Spleen (tissue), 11 donors: ENCODE data around the gene ERICH3. TPM values are rescaled to one million over a fixed set of nuclear protein-coding genes. Genes with fewer than 3 reads are reported as not detected.

Experiments used
- DNase-seq: peaks from one replicate; pipeline ENCODE4 v3.0.0-alpha.2; 2020
- H3K27ac ChIP-seq, 8 donors: fragments of 200-600 bp; sonication (generic) in 7 of 8; 1 replicate in 4 of 8; 2 replicates in 4 of 8; pipeline versions ENCODE4 v1.5.0 to v1.8.0; 2016 to 2021; ENCODE audit warnings: inconsistent platforms in 4 of 8, mild to moderate bottlenecking in 4 of 8, moderate library complexity in 1 of 8
- H3K27me3 ChIP-seq, 7 donors: fragments of 200-600 bp; sonication (generic) in 6 of 7; replicated peaks in 1 of 7; 1 replicate in 4 of 7; 2 replicates in 3 of 7; pipeline versions ENCODE4 v1.5.0 to v1.8.0; 2016 to 2021; ENCODE audit warnings: inconsistent platforms in 3 of 7, mild to moderate bottlenecking in 1 of 7
- H3K36me3 ChIP-seq, 6 donors: fragments of 200-600 bp; sonication (generic) in 5 of 6; 1 replicate in 4 of 6; 2 replicates in 2 of 6; pipeline versions ENCODE4 v1.5.0 to v1.8.0; 2016 to 2021; ENCODE audit warnings: inconsistent platforms in 2 of 6
- H3K4me1 ChIP-seq, 6 donors: fragments of 200-600 bp; sonication (generic) in 5 of 6; 1 replicate in 3 of 6; 2 replicates in 3 of 6; pipeline versions ENCODE4 v1.5.0 to v1.8.0; 2016 to 2021; ENCODE audit warnings: inconsistent platforms in 3 of 6
- H3K4me3 ChIP-seq, 8 donors: fragments of 200-600 bp; sonication (generic) in 7 of 8; 1 replicate in 4 of 8; 2 replicates in 4 of 8; pipeline versions ENCODE4 v1.5.0 to v1.8.0; 2016 to 2021; ENCODE audit warnings: inconsistent platforms in 4 of 8, mild to moderate bottlenecking in 4 of 8, moderate library complexity in 2 of 8
- H3K9me3 ChIP-seq, 8 donors: fragments of 200-600 bp; sonication (generic) in 7 of 8; 1 replicate in 4 of 8; 2 replicates in 4 of 8; pipeline versions ENCODE4 v1.5.0 to v1.8.0; 2016 to 2021; ENCODE audit warnings: inconsistent platforms in 4 of 8
- POLR2A ChIP-seq, 3 donors: fragments of 450-650 bp; IDR thresholded peaks; one replicate each; pipeline ENCODE4 v1.5.1; 2017; ENCODE audit warnings: antibody characterized with exemption in 3 of 3, mild to moderate bottlenecking in 1 of 3
- POLR2AphosphoS5 ChIP-seq, 3 donors: sonication (generic); formaldehyde crosslinking; IDR thresholded peaks; one replicate each; pipeline ENCODE4 v1.5.1; 2017; ENCODE audit warnings: antibody characterized with exemption in 3 of 3
- WGBS, 5 donors: extraction: QIAGEN DNeasy Blood & Tissue Kit in 3 of 5; methylation state at CpG; one replicate each; pipeline versions ENCODE4 v1.1.5 to v1.1.7; 2013 to 2018; 5-methylcytosine and 5-hydroxymethylcytosine counted together
- intact Hi-C: fragments of 100-400 bp; cut with DNase I; formaldehyde crosslinking; loops from one replicate; pipeline ENCODE4 v1.15.0; 2023; ENCODE audit warnings: low total_unique reads
- polyA plus RNA-seq, 3 donors: library from polyadenylated mRNA; stranded (reverse); fragments of 200-250 nt; gene quantifications; one replicate each; pipeline ENCODE4 v1.2.1, GENCODE V29; 2013
- total RNA-seq, 7 donors: library from RNA; depleted of rRNA in 3 of 7; stranded (reverse); fragments of >200 nt in 3 of 7; fragmentation: NEBNext Ultra II Directional in 4 of 7; extraction: Animal tissue kit (Norgen Biotek cat#: 25700) in 4 of 7; gene quantifications; one replicate each; pipeline versions ENCODE4 v1.1.0 to v1.2.1, GENCODE V29; 2016 to 2021
- TF ChIP-seq, protein P1 (sequence below), 11 experiments: fragments of 200-600 bp in 7 of 11; fragments of 450-650 bp in 4 of 11; sonication (generic) in 4 of 11; IDR thresholded peaks in 8 of 11; conservative IDR thresholded peaks in 3 of 11; 1 replicate in 7 of 11; 2 replicates in 4 of 11; pipeline versions ENCODE4 v1.4.0 to v1.8.0; 2016 to 2021; ENCODE audit warnings: antibody characterized with exemption in 11 of 11, inconsistent platforms in 4 of 11, mild to moderate bottlenecking in 1 of 11
- donor health status: healthy with polysubstance abuse.
- donor health status: DM: no; HTN: no; CAD: no; lungs with moderate emphysema.
- donor health status: DM: no; HTN: no; CAD: no.
- donor health status: Bipolar disorder and iron deficiency.
- donor health status: healthy.
- donor health status: DM: no; HTN: no; CAD: no.
- donor health status: DM: yes; HTN: yes; CAD: no.

The ERICH3 gene
- total and polyA plus RNA-seq, 10 donors, result 0.15 to 0.65 (median 0.35) TPM; not detected in 1

DNA sequence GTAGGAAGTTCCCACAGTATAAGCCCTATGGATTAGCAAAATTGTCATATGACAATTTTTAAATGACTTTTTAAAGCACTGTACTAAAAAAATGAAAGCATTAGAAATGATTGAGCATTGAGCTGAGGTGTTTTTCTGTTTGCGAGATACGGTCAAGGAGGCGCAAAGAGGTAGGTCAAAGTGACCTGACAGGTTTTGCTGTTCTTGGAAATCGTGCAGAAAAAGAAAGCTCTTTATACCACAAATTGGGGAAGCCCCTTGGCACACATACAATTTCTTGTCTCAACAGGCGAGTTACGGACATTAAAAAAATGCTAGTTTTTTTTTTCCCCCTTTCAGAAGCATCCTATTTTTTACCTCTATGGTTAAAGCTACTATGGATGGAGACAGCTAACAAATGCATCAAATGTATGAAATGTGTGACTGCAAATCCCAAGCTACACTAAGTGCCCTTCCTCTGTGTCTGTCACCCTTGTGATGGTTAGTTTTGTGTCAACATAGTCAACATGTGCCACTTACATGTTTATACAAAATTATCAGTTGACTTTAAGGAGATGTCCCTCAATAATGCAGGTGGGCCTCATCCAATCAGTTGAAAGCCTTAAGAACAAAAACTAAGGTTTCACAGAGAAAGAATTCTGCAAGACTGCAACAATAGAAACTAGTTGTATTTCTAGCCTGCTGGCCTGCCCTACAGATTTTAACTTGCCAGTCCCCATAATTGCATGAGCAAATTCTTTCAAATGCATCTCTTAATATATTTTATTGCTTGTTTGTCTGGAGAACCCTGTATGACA lies 30.0 kb upstream of the ERICH3 start:
- WGBS, 5 donors, result 78 to 91% (median 88%) methylated on average over 6 of the region's 6 CpGs
- H3K9me3 ChIP-seq, result no peaks in the 10 kb centered on the region
- peaks cover 5 to 75% (median 38%) of the 10 kb centered on the region in 6 donors for H3K36me3 ChIP-seq
- H3K4me1 ChIP-seq, result no peaks in the 10 kb centered on the region
- TF ChIP-seq POLR2AphosphoS5 (IDR thresholded peaks at IDR 0.05) (no peak), POLR2A (IDR thresholded peaks at IDR 0.05) (no peak)
- TF ChIP-seq, protein P1, sequence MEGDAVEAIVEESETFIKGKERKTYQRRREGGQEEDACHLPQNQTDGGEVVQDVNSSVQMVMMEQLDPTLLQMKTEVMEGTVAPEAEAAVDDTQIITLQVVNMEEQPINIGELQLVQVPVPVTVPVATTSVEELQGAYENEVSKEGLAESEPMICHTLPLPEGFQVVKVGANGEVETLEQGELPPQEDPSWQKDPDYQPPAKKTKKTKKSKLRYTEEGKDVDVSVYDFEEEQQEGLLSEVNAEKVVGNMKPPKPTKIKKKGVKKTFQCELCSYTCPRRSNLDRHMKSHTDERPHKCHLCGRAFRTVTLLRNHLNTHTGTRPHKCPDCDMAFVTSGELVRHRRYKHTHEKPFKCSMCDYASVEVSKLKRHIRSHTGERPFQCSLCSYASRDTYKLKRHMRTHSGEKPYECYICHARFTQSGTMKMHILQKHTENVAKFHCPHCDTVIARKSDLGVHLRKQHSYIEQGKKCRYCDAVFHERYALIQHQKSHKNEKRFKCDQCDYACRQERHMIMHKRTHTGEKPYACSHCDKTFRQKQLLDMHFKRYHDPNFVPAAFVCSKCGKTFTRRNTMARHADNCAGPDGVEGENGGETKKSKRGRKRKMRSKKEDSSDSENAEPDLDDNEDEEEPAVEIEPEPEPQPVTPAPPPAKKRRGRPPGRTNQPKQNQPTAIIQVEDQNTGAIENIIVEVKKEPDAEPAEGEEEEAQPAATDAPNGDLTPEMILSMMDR (IDR thresholded peaks at IDR 0.05 in 8 of 11, conservative IDR thresholded peaks at IDR 0.05 in 3 of 11), result no peak
- no peak overlapping the region for H3K4me3 ChIP-seq
- H3K27ac ChIP-seq, result no peak overlapping the region
- intact Hi-C loops, result no loop called here
- H3K27me3 ChIP-seq, result no peaks in the 10 kb centered on the region
- DNase-seq, result no peak

DNA sequence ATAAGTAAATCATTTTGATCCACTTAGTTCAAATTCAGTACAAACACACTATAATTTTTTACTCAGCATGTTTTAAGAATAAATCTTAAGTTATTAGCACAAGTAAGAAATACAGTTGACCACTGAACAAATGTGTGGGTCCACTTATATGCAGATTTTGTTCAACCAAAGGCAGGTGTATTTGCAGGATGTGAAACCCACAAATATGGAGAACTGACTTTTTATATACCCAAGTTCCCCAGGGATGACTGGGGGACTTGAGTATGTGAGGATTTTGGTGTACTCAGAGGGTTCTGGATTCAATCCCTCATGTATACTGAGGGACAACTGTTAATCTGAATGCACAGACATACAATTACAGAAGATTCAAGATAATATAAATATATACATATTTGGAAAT lies 25.7 kb upstream of the ERICH3 start:
- TF ChIP-seq, protein P1 (IDR thresholded peaks at IDR 0.05 in 8 of 11, conservative IDR thresholded peaks at IDR 0.05 in 3 of 11), result no peak
- TF ChIP-seq POLR2A (IDR thresholded peaks at IDR 0.05) (no peak), POLR2AphosphoS5 (IDR thresholded peaks at IDR 0.05) (no peak)

DNA sequence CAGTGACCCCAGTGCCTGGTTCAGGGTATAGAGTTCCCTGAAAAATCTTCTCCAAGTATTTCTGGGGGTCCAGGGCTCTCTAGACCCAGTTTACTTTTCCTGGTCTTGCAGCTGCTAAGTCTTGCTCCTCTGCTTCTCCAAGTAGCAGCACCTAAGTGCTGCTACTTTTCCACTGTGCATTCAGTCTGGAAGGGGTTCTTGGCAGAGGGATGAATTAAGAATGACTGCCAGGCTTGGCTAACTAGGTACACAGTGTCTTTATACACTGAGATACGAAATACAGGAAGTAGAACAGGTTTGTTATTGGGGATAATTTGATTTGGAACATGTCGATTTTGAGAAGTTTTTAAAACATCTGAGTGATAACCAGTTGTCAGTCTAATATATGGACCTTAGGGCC lies 24.2 kb upstream of the ERICH3 start:
- Histone ChIP-seq H3K4me1 (no peaks in the 10 kb centered on the region), H3K9me3 (no peaks in the 10 kb centered on the region), H3K27me3 (no peaks in the 10 kb centered on the region), H3K4me3 (no peak overlapping the region), H3K36me3 (peaks cover 0 to 18% (median 3%) of the 10 kb centered on the region in 6 donors), H3K27ac (no peak overlapping the region)
- TF ChIP-seq, protein P1 (IDR thresholded peaks at IDR 0.05 in 8 of 11, conservative IDR thresholded peaks at IDR 0.05 in 3 of 11), result no peak
- TF ChIP-seq POLR2A (IDR thresholded peaks at IDR 0.05), result no peak
- no peak for TF ChIP-seq POLR2AphosphoS5 (IDR thresholded peaks at IDR 0.05)
- 66 to 83% (median 77%) methylated on average over 2 of the region's 2 CpGs for WGBS, 5 donors
- no peak for DNase-seq
- intact Hi-C loops, result no loop called here

More for the DNA sequence above, 25.7 kb upstream of the ERICH3 start:
- H3K36me3 ChIP-seq, result peaks cover under 1 to 33% (median 14%) of the 10 kb centered on the region in 6 donors
- no peak overlapping the region for H3K4me3 ChIP-seq
- no peak for DNase-seq
- intact Hi-C loops, result no loop called here
- H3K27me3 ChIP-seq, result no peaks in the 10 kb centered on the region
- H3K27ac ChIP-seq, result no peak overlapping the region
- no peaks in the 10 kb centered on the region for H3K4me1 ChIP-seq
- H3K9me3 ChIP-seq, result no peaks in the 10 kb centered on the region

DNA sequence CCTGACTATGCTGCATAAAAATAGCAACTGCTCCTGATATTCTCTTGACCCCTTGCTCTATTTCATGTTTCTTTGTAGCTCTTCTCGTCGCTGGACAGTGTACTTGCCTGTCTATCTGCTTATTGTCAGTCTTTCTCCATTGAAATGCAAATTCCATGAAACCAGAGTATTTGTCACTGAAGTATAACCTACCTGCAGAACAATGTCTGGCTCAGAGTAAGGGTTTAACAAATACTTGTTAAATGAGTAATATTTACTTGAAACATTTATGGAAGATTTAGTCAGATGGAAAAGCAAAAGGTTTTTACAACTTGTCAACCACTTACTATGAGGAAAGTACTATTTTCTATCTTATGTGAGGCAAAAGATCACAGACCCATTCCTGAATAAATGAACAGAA lies 19.9 kb upstream of the ERICH3 start:
- no peaks in the 10 kb centered on the region for H3K9me3 ChIP-seq
- no peak overlapping the region for H3K27ac ChIP-seq
- no peak overlapping the region for H3K4me3 ChIP-seq
- TF ChIP-seq POLR2A (IDR thresholded peaks at IDR 0.05) (no peak), POLR2AphosphoS5 (IDR thresholded peaks at IDR 0.05) (no peak)
- TF ChIP-seq, protein P1 (IDR thresholded peaks at IDR 0.05 in 8 of 11, conservative IDR thresholded peaks at IDR 0.05 in 3 of 11), result no peak
- intact Hi-C loops, result no loop called here
- H3K27me3 ChIP-seq, result no peaks in the 10 kb centered on the region
- no peak for DNase-seq
- no peaks in the 10 kb centered on the region for H3K36me3 ChIP-seq
- peaks cover 0 to 5% (median 0%) of the 10 kb centered on the region in 6 donors for H3K4me1 ChIP-seq
- WGBS, 5 donors, result 66 to 79% (median 77%) methylated on average over 2 of the region's 2 CpGs
